ENCODE measurements around the gene PPFIA4. TPM values are rescaled to one million over a fixed set of nuclear protein-coding genes. Genes with fewer than 3 reads are reported as not detected.

Gene PPFIA4
- total and polyA plus RNA-seq, 11 donors, result 11.2 to 50.3 (median 35.5) TPM

- Histone ChIP-seq H3K27me3 (peaks cover 0 to 5% (median 0%) of the 10 kb centered on the region in 9 donors), H3K4me3 (no peak overlapping the region), H3K4me1 (peaks cover 0 to 61% (median 30%) of the 10 kb centered on the region in 12 donors), H3K36me3 (peaks cover 0 to 17% (median 0%) of the 10 kb centered on the region in 9 donors), H3K27ac (peak overlapping the region in 1 of 12 donors; percentile 67), H3K9me3 (no peaks in the 10 kb centered on the region)
- DNase-seq (peak in 1 of 5 donors; percentile 6), ATAC-seq (no peak)
- 72 to 85% (median 77%) methylated on average over 3 of the region's 3 CpGs for WGBS, 4 donors
- TF ChIP-seq POLR2A (IDR thresholded peaks at IDR 0.05) (no peak), CTCF (IDR thresholded peaks at IDR 0.05) (no peak)
- intact Hi-C loops (cut with DNase I), result loop anchor here in 6 of 10 donors (5.0 to 10.0 kb wide), 6 partner anchors 41 to 303 kb away; partner anchors contain the start of gene ADORA1 (in 3 of the 6)
Measured at GRCh38 chr1:203041351-203041932, 15.2 kb downstream of the PPFIA4 start.

- intact Hi-C loops (cut with DNase I), result loop anchor here in 6 of 10 donors (5.0 to 10.0 kb wide), 6 partner anchors 38 to 301 kb away; partner anchors contain the start of gene ADORA1 (in 3 of the 6)
- TF ChIP-seq CTCF (IDR thresholded peaks at IDR 0.05) (no peak), POLR2A (IDR thresholded peaks at IDR 0.05) (no peak)
- ATAC-seq, result no peak
- Histone ChIP-seq H3K36me3 (peaks cover 0 to 26% (median 0%) of the 10 kb centered on the region in 9 donors), H3K4me3 (no peak overlapping the region), H3K27ac (no peak overlapping the region), H3K4me1 (peaks cover 0 to 44% (median 17%) of the 10 kb centered on the region in 12 donors), H3K27me3 (peaks cover 0 to 5% (median 0%) of the 10 kb centered on the region in 9 donors), H3K9me3 (no peaks in the 10 kb centered on the region)
- WGBS, 4 donors, result 93 to 99% (median 96%) methylated on average over 13 to 14 of the region's 14 CpGs
- no peak for DNase-seq
Measured at GRCh38 chr1:203043830-203044545, 17.7 kb downstream of the PPFIA4 start.

GRCh38 chr1:203044546-203045250 lies 18.4 kb downstream of the PPFIA4 start:
- peaks cover 0 to 3% (median 0%) of the 10 kb centered on the region in 9 donors for H3K27me3 ChIP-seq
- intact Hi-C loops (cut with DNase I), result loop anchor here in 6 of 10 donors (5.0 to 10.0 kb wide), 6 partner anchors 38 to 300 kb away; partner anchors contain the start of gene ADORA1 (in 3 of the 6)
- H3K36me3 ChIP-seq, result peaks cover 0 to 26% (median 0%) of the 10 kb centered on the region in 9 donors
- peaks cover 0 to 37% (median 14%) of the 10 kb centered on the region in 12 donors for H3K4me1 ChIP-seq
- H3K9me3 ChIP-seq, result no peaks in the 10 kb centered on the region
- WGBS, 4 donors, result 87 to 97% (median 93%) methylated on average over 7 of the region's 7 CpGs
- DNase-seq, result no peak
- ATAC-seq, result no peak
- no peak overlapping the region for H3K4me3 ChIP-seq
- H3K27ac ChIP-seq, result no peak overlapping the region
- TF ChIP-seq POLR2A (IDR thresholded peaks at IDR 0.05), result no peak
- no peak for TF ChIP-seq CTCF (IDR thresholded peaks at IDR 0.05)
